Neural progenitor cell (in vitro differentiated cells): Measurements from ENCODE around the gene TAF9B.

Source experiments
- EZH2 ChIP-seq: fragments of 200-600 bp; sonication (generic); IDR thresholded peaks from 2 replicates; pipeline ENCODE4 v1.6.1; 2017; ENCODE audit warnings: antibody characterized with exemption, mild to moderate bottlenecking, moderate library complexity
- TF ChIP-seq, protein P1 (sequence below): fragments of 200-600 bp; sonication (generic); IDR thresholded peaks from 2 replicates; pipeline ENCODE4 v1.5.1; 2017; ENCODE audit warnings: antibody characterized with exemption, mild to moderate bottlenecking

DNA sequence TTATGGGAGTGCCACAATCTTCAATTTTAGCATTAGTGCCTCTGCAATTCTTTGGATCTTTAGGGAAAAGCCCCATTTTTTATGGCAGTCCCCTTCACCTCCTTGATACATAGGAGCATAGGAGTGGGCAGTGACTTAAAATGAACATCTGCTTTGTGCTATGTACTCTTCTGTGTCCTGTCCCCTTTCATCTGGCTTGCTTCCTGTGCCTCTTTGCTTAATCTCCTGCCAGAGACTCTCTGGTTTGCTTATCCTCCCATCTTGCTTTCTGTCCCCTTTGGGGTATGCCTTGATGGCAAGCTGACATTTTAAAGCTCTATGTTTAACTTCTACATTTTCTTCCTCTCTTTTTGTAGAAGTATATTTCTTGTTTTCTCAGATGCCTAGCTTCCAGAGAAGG, 23.1 kb downstream of the TAF9B start:
- TF ChIP-seq, protein P1, sequence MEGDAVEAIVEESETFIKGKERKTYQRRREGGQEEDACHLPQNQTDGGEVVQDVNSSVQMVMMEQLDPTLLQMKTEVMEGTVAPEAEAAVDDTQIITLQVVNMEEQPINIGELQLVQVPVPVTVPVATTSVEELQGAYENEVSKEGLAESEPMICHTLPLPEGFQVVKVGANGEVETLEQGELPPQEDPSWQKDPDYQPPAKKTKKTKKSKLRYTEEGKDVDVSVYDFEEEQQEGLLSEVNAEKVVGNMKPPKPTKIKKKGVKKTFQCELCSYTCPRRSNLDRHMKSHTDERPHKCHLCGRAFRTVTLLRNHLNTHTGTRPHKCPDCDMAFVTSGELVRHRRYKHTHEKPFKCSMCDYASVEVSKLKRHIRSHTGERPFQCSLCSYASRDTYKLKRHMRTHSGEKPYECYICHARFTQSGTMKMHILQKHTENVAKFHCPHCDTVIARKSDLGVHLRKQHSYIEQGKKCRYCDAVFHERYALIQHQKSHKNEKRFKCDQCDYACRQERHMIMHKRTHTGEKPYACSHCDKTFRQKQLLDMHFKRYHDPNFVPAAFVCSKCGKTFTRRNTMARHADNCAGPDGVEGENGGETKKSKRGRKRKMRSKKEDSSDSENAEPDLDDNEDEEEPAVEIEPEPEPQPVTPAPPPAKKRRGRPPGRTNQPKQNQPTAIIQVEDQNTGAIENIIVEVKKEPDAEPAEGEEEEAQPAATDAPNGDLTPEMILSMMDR: no peak
- TF ChIP-seq EZH2: no peak
